Naive B cell (primary cell): ENCODE data around the gene ABAT. TPM values are rescaled to one million over a fixed set of nuclear protein-coding genes. Genes with fewer than 3 reads are reported as not detected.

Experiments
- ATAC-seq, 2 donors: fragments of 150-1000 bp; cut with Tn5 transposase; 2 replicates each; pipeline ENCODE4 v1.10.0; 2021; ENCODE audit warnings: low read depth in 2 of 2, mild to moderate bottlenecking in 2 of 2, moderate library complexity in 2 of 2
- DNase-seq: peaks from one replicate; pipeline ENCODE4 v3.0.0; 2022
- H3K27ac Mint-ChIP-seq, 6 donors: one replicate each; pipeline ENCODE4 v1.8.0; 2020 to 2022; ENCODE audit warnings: mild to moderate bottlenecking in 6 of 6, mixed read lengths in 6 of 6, moderate library complexity in 5 of 6, inconsistent platforms in 2 of 6
- H3K27me3 Mint-ChIP-seq, 3 donors: one replicate each; pipeline ENCODE4 v1.8.0; 2021 to 2022; ENCODE audit warnings: mixed read lengths in 3 of 3, mild to moderate bottlenecking in 1 of 3
- H3K36me3 Mint-ChIP-seq, 2 donors: one replicate each; pipeline ENCODE4 v1.8.0; 2020 to 2022; ENCODE audit warnings: mixed read lengths in 2 of 2, inconsistent platforms in 1 of 2, mild to moderate bottlenecking in 1 of 2
- H3K4me1 Mint-ChIP-seq, 3 donors: one replicate each; pipeline ENCODE4 v1.8.0; 2020 to 2022; ENCODE audit warnings: mixed read lengths in 3 of 3, inconsistent platforms in 1 of 3, mild to moderate bottlenecking in 1 of 3, moderate library complexity in 1 of 3
- H3K4me3 Mint-ChIP-seq, 8 donors: one replicate each; pipeline ENCODE4 v1.8.0; 2020 to 2022; ENCODE audit warnings: mild to moderate bottlenecking in 8 of 8, mixed read lengths in 8 of 8, moderate library complexity in 8 of 8, inconsistent platforms in 2 of 8
- H3K9me3 Mint-ChIP-seq, 7 donors: one replicate each; pipeline ENCODE4 v1.8.0; 2020 to 2022; ENCODE audit warnings: mixed read lengths in 7 of 7, mild to moderate bottlenecking in 5 of 7, inconsistent platforms in 2 of 7, moderate library complexity in 1 of 7
- polyA plus RNA-seq, 6 donors: library from polyadenylated mRNA; unstranded; fragments of 300-500 nt; fragmentation: Illumina TruSeq; gene quantifications; one replicate each; pipeline ENCODE4 v1.2.3, GENCODE V29; 2021; ENCODE audit warnings: low read depth in 6 of 6

ABAT gene
- polyA plus RNA-seq, 6 donors from 2014 or later, result 1.9 to 10.0 (median 4.8) TPM

DNA sequence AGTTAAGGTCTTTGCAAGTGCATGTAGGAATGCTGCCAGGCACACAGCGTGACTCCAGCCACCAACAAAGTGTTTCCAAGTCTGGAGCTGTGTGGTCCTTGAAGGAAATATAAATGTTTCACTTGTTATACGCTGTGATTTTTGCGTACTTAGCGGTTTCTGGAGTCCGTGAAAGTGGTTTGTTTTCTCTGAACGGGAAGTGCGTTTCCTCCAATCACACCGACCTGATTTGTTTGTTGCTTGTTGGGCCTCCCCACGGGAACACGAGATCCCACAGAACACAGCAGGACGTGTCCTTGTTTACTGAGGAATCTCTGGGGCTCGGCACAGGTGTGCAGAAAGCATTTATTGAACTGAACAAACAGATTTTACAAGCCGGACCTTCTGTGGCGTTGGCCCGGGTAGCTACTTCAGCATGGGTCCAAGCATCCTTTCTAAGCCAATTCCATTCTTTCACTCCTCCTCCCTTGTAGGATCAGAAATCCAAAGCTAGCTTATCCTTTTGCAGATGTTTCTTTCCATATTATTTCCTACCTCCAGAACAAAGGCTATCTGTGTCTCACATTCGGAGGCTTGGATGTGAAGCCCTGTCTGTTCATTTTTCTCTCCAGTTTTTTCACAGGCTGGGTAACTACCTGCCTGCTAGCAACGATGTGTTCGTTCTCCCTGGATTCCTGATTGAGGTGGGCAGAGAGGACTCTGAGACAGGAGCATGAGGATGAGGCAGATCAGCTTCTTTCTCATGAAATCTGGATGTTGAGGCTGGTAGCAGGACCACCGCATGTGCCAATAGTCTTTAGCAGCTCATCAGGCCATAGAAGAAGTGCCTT lies 44.6 kb downstream of the ABAT start:
- Mint-ChIP-seq H3K4me1 (peaks cover 0 to 5% (median 2%) of the 10 kb centered on the region in 3 donors), H3K27me3 (no peaks in the 10 kb centered on the region)

DNA sequence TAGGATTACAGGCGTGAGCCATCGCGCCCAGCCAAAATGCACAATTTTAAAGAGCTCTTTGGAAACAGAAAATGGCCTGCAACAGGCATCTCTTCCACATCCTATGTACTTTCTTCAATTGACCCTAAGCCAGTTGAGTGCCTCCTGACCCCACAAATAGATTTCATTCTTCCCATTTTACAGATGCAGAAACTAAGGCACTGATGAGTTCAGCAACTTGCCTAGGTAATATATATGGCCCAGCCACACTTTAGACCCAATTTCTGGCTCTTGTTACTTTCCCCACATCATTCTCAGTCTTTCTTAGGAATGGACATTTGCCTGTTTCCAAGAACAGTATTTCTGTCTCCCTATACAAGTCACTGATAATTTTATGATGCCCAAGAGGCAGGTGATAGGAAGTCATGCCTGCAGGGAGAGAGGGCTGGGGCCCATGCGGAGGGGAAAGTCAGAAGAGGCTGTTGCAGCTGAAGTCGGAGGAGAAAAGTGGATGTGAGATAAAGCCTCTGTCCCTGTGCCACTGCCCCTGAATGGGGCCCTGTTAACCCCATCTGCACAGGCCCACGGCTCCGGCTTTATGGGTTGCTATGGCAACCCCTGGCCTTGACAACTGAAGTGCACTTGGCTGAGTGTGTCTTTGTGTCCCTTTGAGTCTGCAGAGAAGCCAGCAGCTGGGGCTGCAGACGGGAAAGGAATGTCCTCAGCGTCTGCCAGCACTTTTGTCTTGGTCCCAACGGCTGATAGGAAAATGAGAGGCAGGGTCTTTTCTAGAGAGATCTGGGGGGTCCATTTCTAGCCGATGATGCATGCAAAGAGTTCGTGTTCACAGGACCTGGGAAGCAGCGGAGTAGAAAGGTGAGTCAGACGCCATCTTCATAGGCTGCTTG lies 45.9 kb downstream of the ABAT start:
- ATAC-seq (no peak), DNase-seq (no peak)
- H3K9me3 Mint-ChIP-seq, result peaks cover 0 to 14% (median 8%) of the 10 kb centered on the region in 7 donors
- H3K4me1 Mint-ChIP-seq, result peaks cover 0 to 5% (median 0%) of the 10 kb centered on the region in 3 donors
- H3K4me3 Mint-ChIP-seq, result no peak overlapping the region
- peaks cover 0 to 4% of the 10 kb centered on the region in 2 donors for H3K36me3 Mint-ChIP-seq
- H3K27ac Mint-ChIP-seq, result no peak overlapping the region
- no peaks in the 10 kb centered on the region for H3K27me3 Mint-ChIP-seq

More for the DNA sequence above, 44.6 kb downstream of the ABAT start:
- no peak for ATAC-seq
- Mint-ChIP-seq H3K27ac (peak overlapping the region in 1 of 6 donors; percentile 7), H3K36me3 (peaks cover 8 to 12% of the 10 kb centered on the region in 2 donors), H3K4me3 (no peak overlapping the region), H3K9me3 (peaks cover 0 to 14% (median 8%) of the 10 kb centered on the region in 7 donors)
- DNase-seq, result no peak

DNA sequence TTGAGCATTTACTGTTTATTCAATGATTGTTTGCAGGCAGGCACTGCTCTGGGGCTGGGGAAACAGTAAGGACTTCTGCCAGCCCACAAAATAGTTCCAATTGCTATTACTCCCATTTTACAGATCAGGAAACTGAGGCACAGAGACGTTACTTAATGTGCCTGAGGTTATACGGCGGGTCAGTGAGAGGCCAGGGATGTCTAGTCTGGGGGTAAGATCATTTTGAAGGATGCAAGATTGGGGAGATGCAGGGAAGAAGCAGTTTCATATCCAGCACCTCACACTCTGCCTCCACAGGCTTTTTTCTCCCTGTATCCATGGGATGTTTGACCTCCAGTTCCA lies 46.5 kb downstream of the ABAT start:
- no peaks in the 10 kb centered on the region for H3K27me3 Mint-ChIP-seq
- DNase-seq (no peak), ATAC-seq (no peak)
- H3K27ac Mint-ChIP-seq, result no peak overlapping the region
- H3K36me3 Mint-ChIP-seq, result peaks cover 0 to 4% of the 10 kb centered on the region in 2 donors
- peaks cover 0 to 5% (median 5%) of the 10 kb centered on the region in 3 donors for H3K4me1 Mint-ChIP-seq
- peaks cover 0 to 14% (median 8%) of the 10 kb centered on the region in 7 donors for H3K9me3 Mint-ChIP-seq
- H3K4me3 Mint-ChIP-seq, result no peak overlapping the region

DNA sequence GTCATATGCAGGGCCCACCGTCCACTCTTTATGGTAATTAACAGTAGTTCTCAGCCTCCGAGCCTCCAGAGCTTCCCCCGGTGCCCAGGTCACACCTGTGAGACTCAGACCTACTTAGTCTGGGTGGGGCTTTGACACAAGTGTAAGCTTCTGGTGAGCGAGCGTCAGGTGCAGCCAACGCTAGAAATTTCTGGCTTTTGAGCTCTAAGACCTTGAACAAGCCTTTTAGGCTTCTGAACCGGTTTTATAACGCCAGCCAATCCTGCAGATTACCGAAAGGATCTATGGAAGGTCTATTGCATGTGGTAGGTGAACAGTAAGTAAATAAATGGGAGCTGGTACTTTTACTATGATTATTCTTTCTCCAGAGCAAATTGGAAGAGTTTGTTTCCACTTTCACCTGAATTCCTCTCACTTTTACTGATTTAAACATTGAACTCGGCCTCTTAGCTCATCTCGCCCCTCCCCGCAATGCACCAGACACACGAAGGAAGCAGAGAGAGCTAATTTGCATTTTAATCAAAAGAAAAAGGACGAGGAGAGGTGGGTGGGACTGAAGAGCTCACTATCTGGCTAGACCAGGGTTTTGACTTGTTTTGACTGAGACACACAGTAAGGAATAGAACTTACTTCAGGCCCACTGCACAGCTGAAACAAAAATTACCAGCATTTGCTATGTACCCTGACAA lies 47.1 kb downstream of the ABAT start:
- ATAC-seq, result peak in 1 of 2 donors; percentile 32
- Mint-ChIP-seq H3K9me3 (peaks cover 0 to 13% (median 8%) of the 10 kb centered on the region in 7 donors), H3K4me1 (peaks cover 0 to 6% (median 5%) of the 10 kb centered on the region in 3 donors), H3K27me3 (no peaks in the 10 kb centered on the region), H3K4me3 (peak overlapping the region in 4 of 8 donors; percentile 33 to 82 (median 58)), H3K27ac (peak overlapping the region in 4 of 6 donors; percentile 14 to 49 (median 28)), H3K36me3 (peaks cover 0 to 4% of the 10 kb centered on the region in 2 donors)
- DNase-seq, result no peak

DNA sequence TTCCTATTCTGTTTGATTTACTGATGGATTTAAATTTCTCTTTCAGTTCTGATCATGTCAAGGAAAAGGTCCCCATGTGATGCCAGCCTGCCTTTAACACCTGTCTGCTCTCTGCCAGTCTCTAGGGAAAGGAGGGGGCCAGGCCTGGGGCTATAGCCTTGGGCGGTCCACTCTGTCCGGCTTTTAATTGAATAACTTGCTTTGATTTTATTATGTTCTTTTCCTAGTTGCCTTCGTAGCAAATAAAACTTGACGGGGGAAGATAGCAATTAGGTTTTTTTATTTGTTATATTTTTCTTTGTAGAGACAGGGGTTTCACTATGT lies 47.6 kb downstream of the ABAT start:
- H3K27me3 Mint-ChIP-seq, result no peaks in the 10 kb centered on the region
- peaks cover 1 to 6% (median 5%) of the 10 kb centered on the region in 3 donors for H3K4me1 Mint-ChIP-seq
- peak overlapping the region in 2 of 8 donors; percentile 36 to 82 for H3K4me3 Mint-ChIP-seq
- H3K36me3 Mint-ChIP-seq, result peaks cover 0 to 4% of the 10 kb centered on the region in 2 donors
- peak overlapping the region in 3 of 6 donors; percentile 39 to 72 (median 49) for H3K27ac Mint-ChIP-seq
- peaks cover 0 to 9% (median 6%) of the 10 kb centered on the region in 7 donors for H3K9me3 Mint-ChIP-seq
- DNase-seq (no peak), ATAC-seq (no peak)

DNA sequence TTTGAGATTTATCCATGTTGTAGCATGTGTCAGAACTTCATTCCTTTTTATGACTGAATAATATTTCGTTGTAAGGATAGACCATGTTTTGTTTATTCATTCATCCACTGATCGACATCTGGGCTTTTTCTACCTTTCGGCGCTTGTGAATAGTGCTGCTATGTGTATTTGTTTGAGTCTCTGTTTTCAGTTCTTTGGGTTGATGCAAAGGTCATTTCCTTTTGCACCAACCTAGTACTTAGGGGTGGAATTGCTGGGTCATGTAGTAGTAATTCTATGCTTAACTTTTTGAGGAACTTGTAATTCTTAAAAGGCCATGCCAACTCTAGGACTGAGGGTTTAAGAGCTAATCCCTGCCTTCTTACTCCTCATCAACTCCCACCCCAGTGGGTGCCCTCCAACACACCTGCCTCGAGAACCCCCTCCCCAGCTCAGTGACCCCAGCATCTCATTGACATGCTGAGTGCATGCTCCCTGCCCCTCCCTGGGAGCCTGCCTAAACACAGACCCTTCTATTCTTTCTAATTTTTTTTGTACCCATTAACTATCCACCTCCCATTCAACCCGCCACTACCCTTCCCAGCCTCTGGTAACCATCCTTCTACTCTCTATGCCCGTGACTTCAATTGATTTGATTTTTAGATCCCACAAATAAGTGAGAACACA lies 51.2 kb downstream of the ABAT start:
- Mint-ChIP-seq H3K9me3 (no peaks in the 10 kb centered on the region), H3K4me1 (peaks cover 26 to 43% (median 36%) of the 10 kb centered on the region in 3 donors), H3K27me3 (no peaks in the 10 kb centered on the region), H3K27ac (peak overlapping the region in 2 of 6 donors; percentile 23 to 65), H3K36me3 (no peaks in the 10 kb centered on the region), H3K4me3 (no peak overlapping the region)
- no peak for ATAC-seq
- no peak for DNase-seq

DNA sequence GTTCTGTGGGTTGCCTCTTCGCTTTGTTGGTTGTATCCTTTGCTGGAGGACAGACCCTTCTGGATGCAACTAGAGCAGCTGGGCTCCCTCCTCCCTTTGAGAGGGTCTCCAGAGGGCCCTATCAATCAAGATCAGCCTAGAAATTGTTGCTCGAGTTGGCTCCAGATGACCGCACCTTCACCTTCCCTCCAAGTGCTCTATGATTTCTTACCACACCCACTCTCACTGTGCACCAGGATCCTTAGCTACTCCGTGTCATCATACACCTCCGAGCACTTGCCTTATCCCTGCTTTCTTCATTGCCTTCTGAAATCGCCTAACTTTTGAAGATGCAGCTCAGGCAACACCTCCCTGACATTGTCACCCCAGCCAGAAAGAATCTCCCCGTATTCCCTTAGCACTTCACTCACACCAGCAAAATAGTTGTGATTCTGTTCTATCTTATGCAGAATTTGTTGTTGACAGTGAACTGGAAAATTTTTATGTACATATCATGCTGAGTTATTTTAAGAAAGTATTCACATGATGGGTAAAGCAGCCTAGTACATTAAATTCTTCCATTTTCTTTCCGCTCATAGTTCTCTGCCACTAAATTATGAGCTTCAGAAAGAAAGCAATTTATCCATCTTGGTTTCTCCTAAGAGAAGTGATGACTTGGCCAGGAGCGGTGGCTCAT lies 52.9 kb downstream of the ABAT start:
- no peak for DNase-seq
- no peaks in the 10 kb centered on the region for H3K27me3 Mint-ChIP-seq
- no peak for ATAC-seq
- H3K27ac Mint-ChIP-seq, result peak overlapping the region in 2 of 6 donors; percentile 20 to 47
- H3K4me1 Mint-ChIP-seq, result peaks cover 32 to 55% (median 49%) of the 10 kb centered on the region in 3 donors
- no peaks in the 10 kb centered on the region for H3K9me3 Mint-ChIP-seq
- no peaks in the 10 kb centered on the region for H3K36me3 Mint-ChIP-seq
- H3K4me3 Mint-ChIP-seq, result peak overlapping the region in 2 of 8 donors; percentile 8 to 32

DNA sequence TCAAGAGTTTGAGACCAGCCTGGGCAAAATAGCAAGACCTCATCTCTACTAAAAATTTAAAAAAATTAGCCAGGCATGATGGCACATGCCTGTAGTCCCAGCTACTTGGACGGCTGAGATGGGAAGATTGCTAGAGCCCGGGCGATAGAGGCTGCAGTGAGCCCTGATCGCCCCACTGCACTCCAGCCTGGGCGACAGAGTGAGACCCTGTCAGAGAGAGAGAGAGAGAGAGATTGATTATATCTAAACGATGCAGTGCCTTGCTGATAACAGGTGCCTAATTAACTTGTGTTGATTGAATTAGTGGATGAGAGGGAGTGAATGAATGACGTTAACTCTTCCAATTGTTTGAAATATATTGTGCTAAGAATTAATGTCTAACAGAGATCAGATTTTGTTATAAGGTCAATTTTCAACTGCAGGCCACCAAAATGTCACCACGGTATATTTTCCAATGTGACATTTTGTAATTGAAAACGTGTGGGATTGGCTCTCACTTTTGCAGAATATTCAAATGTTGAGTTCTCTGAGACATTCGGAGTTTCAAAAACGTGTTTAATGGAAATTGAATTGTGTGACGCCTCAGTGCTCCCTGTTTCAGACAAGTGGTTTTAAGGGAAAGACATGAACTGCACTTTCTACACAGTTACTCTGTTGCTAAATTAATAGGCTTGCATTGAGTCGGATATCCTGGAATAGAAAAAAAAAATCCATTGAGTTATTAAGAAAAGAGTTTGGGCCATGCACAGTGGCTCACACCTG lies 53.6 kb downstream of the ABAT start:
- Mint-ChIP-seq H3K9me3 (no peaks in the 10 kb centered on the region), H3K36me3 (no peaks in the 10 kb centered on the region), H3K27me3 (no peaks in the 10 kb centered on the region), H3K27ac (peak overlapping the region in 3 of 6 donors; percentile 75 to 93 (median 84)), H3K4me3 (peak overlapping the region in 2 of 8 donors; percentile 53 to 68), H3K4me1 (peaks cover 32 to 55% (median 49%) of the 10 kb centered on the region in 3 donors)
- no peak for ATAC-seq
- DNase-seq, result no peak

DNA sequence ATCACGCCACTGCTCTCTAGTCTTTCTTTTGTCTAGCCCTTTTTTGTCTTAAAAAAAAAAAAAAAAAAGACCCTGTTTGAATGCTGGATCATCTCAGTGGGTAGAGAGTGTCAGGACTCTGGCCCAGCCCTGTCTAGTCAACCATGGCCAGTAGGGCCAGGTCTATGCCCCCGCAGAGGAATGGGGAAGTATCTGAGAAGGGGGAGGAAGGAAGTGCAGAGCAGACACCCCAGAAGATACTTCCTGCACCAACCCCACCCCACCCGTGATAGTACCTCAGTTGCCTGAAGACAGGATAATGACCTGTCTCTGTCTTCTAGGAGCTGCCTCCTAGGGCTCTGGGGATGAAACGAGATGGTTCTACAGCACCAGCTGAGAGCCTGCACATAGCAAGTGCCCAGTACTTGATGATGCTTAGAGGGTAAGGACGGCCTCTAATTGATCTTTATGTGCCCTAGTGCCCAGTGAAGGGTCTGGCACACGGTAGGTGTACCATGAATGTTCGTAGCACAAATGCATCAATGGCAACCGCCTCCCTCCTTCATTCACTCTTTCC lies 55.4 kb downstream of the ABAT start:
- DNase-seq, result peak; percentile 56
- Mint-ChIP-seq H3K36me3 (no peaks in the 10 kb centered on the region), H3K4me1 (peaks cover 36 to 57% (median 55%) of the 10 kb centered on the region in 3 donors), H3K27me3 (no peaks in the 10 kb centered on the region), H3K9me3 (peaks cover 0 to 5% (median 0%) of the 10 kb centered on the region in 7 donors), H3K27ac (peak overlapping the region in 5 of 6 donors; percentile 79 to 96 (median 95)), H3K4me3 (peak overlapping the region in 7 of 8 donors; percentile 36 to 86 (median 70))
- peak; percentile 100 for ATAC-seq

DNA sequence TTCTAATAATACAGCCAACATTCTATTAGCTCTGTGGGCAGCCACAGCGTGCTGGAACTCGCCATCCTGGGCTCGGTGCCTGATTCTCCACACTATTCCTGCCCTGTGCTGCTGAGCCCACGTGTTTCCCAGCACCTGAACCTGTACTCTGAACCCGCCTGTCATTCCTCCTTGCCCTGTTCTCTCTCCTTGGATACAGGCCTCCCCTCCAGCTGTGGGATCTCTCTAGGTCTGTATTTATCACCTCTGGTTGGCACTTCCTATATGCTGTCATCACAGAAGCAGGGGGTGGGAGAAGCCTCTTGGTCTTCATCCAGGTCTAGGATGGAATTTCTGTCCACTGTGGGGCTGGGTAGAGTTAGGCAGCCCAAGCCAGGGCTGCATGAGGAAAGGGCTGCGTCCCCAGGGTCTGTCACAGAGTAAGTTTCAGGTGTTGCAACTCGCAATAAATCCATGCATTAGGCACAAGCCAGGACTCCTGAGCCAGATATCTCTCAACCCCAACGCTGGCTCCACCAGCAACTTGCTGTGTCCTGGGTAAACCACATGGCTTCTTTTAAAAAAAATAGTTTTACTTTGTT lies 56.0 kb downstream of the ABAT start:
- H3K27ac Mint-ChIP-seq, result peak overlapping the region; percentile 5 to 96 (median 87)
- H3K27me3 Mint-ChIP-seq, result no peaks in the 10 kb centered on the region
- H3K4me1 Mint-ChIP-seq, result peaks cover 36 to 57% (median 55%) of the 10 kb centered on the region in 3 donors
- H3K4me3 Mint-ChIP-seq, result peak overlapping the region in 7 of 8 donors; percentile 36 to 86 (median 68)
- no peak for DNase-seq
- H3K9me3 Mint-ChIP-seq, result peaks cover 0 to 5% (median 0%) of the 10 kb centered on the region in 7 donors
- no peaks in the 10 kb centered on the region for H3K36me3 Mint-ChIP-seq
- no peak for ATAC-seq
